ENCODE results near the gene GPR87. TPM values are rescaled to one million over a fixed set of nuclear protein-coding genes. Genes with fewer than 3 reads are reported as not detected.

The GPR87 gene
- polyA plus RNA-seq, 2 of the 4 experiments (the other 2 are of a cell fraction): 0.41 to 0.52 TPM

DNA sequence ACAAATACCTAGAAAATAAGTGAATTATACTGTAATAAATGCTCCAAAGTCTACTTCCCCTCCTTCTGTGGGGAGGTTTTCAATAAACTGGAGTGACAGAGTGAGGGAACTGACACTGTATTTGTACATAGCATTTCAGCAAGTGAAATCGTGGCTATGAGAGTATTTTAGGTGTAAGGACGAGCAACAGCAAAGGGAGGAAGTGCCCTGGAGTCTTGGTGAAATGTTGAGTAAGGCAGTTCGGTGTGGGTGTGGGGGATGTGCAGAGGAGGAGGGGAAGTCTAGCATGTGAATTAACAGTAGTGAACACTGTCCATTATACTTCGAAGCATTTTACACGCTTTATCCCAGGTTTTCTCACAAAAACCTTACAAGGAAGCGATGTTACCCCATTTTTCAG is 30.8 kb upstream of the GPR87 start:
- POLR2A ChIA-PET: no interaction called here
- Histone ChIP-seq H3K27ac (no peak overlapping the region), H3K4me3 (no peak overlapping the region), H3K4me1 (no peaks in the 10 kb centered on the region), H3K9me3 (no peaks in the 10 kb centered on the region), H3K4me2 (no peak overlapping the region)
- WGBS (ENCODE audit: missing lambda C conversion rate): 68% methylated on average over 6 of the region's 6 CpGs
- no peak for DNase-seq (ENCODE audit: low read depth in 1 of 2, low spot score in 1 of 2)
- TF ChIP-seq, protein P1, sequence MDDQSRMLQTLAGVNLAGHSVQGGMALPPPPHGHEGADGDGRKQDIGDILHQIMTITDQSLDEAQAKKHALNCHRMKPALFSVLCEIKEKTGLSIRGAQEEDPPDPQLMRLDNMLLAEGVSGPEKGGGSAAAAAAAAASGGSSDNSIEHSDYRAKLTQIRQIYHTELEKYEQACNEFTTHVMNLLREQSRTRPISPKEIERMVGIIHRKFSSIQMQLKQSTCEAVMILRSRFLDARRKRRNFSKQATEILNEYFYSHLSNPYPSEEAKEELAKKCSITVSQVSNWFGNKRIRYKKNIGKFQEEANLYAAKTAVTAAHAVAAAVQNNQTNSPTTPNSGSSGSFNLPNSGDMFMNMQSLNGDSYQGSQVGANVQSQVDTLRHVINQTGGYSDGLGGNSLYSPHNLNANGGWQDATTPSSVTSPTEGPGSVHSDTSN (IDR thresholded peaks at IDR 0.05): no peak
- no peak for TF ChIP-seq MAFK (IDR thresholded peaks at IDR 0.05; ENCODE audit: partially characterized antibody)
- no peak for TF ChIP-seq HOXA7 (CRISPR knock-in tag; IDR thresholded peaks at IDR 0.05)
- no peak for TF ChIP-seq ESRRA (IDR thresholded peaks at IDR 0.05; ENCODE audit: borderline replicate concordance, low read length)
- ATAC-seq: no peak
- no peak for FAIRE-seq
- CTCF ChIA-PET: no interaction called here

DNA sequence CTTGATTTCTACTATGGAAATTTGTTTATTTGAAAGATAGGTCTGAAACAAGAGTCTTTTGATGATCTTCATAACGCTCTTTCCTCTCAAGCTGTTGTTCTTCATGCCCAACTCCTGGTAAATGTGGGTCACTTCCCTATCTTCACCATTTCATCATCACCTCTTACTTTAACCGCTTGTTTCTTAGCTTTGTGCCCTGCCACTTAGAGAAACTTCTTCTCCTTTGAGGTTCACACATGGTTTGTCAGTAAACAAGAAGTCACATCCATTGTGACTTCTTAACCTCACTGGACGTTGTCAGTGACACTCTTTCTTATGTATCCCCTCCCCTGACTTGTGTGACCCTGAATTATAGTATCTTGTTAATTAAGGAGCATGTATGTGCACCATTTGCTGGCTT is 29.7 kb upstream of the GPR87 start:
- POLR2A ChIA-PET: no interaction called here
- no peaks in the 10 kb centered on the region for H3K9me3 ChIP-seq
- no peak overlapping the region; the same call in 2 of the 3 replicates for H3K4me2 ChIP-seq
- no peak overlapping the region for H3K4me3 ChIP-seq
- ATAC-seq (no peak), FAIRE-seq (no peak), DNase-seq (ENCODE audit: low read depth in 1 of 2, low spot score in 1 of 2) (no peak)
- no peak overlapping the region for H3K27ac ChIP-seq
- H3K4me1 ChIP-seq: no peaks in the 10 kb centered on the region
- CTCF ChIA-PET: interaction anchor here (0.5 to 1.5 kb wide), 5 partner anchors 9 to 851 kb away, joined by 3 to 6 read pairs (median 4); no protein-coding TSS in a partner anchor
- no peak for TF ChIP-seq JUNB (IDR thresholded peaks at IDR 0.05)
- WGBS (ENCODE audit: missing lambda C conversion rate): 64% methylated on average over 3 of the region's 3 CpGs

DNA sequence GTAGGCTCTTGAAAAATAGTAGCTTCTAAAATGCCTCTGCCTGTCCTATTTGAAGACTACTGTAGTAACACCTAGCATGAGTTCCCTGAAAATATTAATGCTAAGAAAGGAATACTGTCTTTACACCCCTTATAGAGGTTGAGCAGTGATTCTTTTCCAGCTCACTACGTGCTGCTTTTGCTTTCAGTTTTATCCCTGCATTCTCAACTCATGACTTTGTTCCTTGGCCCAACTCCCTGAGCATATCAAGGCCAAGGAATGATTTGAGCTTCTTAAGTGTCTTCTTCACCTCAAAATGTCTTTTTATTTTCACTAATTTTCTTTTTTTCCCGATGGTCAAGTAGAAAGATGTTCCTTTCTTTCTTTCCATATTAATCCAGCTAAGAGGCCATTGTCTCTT is 29.2 kb upstream of the GPR87 start:
- ATAC-seq (no peak), FAIRE-seq (no peak), DNase-seq (ENCODE audit: low read depth in 1 of 2, low spot score in 1 of 2) (no peak)
- ChIA-PET CTCF (interaction anchor here (0.5 to 1.5 kb wide), 5 partner anchors 9 to 851 kb away, joined by 3 to 6 read pairs (median 4); no protein-coding TSS in a partner anchor), POLR2A (no interaction called here)
- WGBS (ENCODE audit: missing lambda C conversion rate): 24% methylated on average over 2 of the region's 2 CpGs
- Histone ChIP-seq H3K4me1 (no peaks in the 10 kb centered on the region), H3K4me2 (peak overlapping the region; percentile 28), H3K4me3 (no peak overlapping the region), H3K27ac (no peak overlapping the region), H3K9me3 (no peaks in the 10 kb centered on the region)
- TF ChIP-seq BHLHE40 (IDR thresholded peaks at IDR 0.05; ENCODE audit: low read depth, low read length) (no peak), HDAC2 (IDR thresholded peaks at IDR 0.05) (no peak), CEBPB (IDR thresholded peaks at IDR 0.05) (no peak), ESRRA (IDR thresholded peaks at IDR 0.05; ENCODE audit: borderline replicate concordance, low read length) (no peak), NFE2L2 (conservative IDR thresholded peaks at IDR 0.05; ENCODE audit: low read length) (no peak), MAZ (IDR thresholded peaks at IDR 0.05; ENCODE audit: borderline replicate concordance, low read depth, low read length) (no peak), CBX2 (IDR thresholded peaks at IDR 0.05; ENCODE audit: borderline replicate concordance, low read depth) (no peak), FOSL2 (IDR thresholded peaks at IDR 0.05) (no peak), FOSL2 (CRISPR knock-in tag; IDR thresholded peaks at IDR 0.05) (no peak), POLR2A (IDR thresholded peaks at IDR 0.05; ENCODE audit: low read length) (no peak), HEYL (CRISPR knock-in tag; IDR thresholded peaks at IDR 0.05) (no peak), CHD2 (IDR thresholded peaks at IDR 0.05; ENCODE audit: low read length, partially characterized antibody) (no peak), JUNB (IDR thresholded peaks at IDR 0.05) (no peak), HOXB5 (CRISPR knock-in tag; IDR thresholded peaks at IDR 0.05) (no peak), RCOR1 (IDR thresholded peaks at IDR 0.05; ENCODE audit: low read depth, low read length) (no peak)
- TF ChIP-seq, protein P2, sequence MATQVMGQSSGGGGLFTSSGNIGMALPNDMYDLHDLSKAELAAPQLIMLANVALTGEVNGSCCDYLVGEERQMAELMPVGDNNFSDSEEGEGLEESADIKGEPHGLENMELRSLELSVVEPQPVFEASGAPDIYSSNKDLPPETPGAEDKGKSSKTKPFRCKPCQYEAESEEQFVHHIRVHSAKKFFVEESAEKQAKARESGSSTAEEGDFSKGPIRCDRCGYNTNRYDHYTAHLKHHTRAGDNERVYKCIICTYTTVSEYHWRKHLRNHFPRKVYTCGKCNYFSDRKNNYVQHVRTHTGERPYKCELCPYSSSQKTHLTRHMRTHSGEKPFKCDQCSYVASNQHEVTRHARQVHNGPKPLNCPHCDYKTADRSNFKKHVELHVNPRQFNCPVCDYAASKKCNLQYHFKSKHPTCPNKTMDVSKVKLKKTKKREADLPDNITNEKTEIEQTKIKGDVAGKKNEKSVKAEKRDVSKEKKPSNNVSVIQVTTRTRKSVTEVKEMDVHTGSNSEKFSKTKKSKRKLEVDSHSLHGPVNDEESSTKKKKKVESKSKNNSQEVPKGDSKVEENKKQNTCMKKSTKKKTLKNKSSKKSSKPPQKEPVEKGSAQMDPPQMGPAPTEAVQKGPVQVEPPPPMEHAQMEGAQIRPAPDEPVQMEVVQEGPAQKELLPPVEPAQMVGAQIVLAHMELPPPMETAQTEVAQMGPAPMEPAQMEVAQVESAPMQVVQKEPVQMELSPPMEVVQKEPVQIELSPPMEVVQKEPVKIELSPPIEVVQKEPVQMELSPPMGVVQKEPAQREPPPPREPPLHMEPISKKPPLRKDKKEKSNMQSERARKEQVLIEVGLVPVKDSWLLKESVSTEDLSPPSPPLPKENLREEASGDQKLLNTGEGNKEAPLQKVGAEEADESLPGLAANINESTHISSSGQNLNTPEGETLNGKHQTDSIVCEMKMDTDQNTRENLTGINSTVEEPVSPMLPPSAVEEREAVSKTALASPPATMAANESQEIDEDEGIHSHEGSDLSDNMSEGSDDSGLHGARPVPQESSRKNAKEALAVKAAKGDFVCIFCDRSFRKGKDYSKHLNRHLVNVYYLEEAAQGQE (IDR thresholded peaks at IDR 0.05): no peak
- TF ChIP-seq, protein P3, sequence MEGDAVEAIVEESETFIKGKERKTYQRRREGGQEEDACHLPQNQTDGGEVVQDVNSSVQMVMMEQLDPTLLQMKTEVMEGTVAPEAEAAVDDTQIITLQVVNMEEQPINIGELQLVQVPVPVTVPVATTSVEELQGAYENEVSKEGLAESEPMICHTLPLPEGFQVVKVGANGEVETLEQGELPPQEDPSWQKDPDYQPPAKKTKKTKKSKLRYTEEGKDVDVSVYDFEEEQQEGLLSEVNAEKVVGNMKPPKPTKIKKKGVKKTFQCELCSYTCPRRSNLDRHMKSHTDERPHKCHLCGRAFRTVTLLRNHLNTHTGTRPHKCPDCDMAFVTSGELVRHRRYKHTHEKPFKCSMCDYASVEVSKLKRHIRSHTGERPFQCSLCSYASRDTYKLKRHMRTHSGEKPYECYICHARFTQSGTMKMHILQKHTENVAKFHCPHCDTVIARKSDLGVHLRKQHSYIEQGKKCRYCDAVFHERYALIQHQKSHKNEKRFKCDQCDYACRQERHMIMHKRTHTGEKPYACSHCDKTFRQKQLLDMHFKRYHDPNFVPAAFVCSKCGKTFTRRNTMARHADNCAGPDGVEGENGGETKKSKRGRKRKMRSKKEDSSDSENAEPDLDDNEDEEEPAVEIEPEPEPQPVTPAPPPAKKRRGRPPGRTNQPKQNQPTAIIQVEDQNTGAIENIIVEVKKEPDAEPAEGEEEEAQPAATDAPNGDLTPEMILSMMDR (IDR thresholded peaks at IDR 0.05): no peak
- TF ChIP-seq, protein P4, sequence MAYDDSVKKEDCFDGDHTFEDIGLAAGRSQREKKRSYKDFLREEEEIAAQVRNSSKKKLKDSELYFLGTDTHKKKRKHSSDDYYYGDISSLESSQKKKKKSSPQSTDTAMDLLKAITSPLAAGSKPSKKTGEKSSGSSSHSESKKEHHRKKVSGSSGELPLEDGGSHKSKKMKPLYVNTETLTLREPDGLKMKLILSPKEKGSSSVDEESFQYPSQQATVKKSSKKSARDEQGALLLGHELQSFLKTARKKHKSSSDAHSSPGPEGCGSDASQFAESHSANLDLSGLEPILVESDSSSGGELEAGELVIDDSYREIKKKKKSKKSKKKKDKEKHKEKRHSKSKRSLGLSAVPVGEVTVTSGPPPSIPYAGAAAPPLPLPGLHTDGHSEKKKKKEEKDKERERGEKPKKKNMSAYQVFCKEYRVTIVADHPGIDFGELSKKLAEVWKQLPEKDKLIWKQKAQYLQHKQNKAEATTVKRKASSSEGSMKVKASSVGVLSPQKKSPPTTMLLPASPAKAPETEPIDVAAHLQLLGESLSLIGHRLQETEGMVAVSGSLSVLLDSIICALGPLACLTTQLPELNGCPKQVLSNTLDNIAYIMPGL (CRISPR knock-in tag; IDR thresholded peaks at IDR 0.05; ENCODE audit: borderline replicate concordance): no peak
- TF ChIP-seq, protein P5, sequence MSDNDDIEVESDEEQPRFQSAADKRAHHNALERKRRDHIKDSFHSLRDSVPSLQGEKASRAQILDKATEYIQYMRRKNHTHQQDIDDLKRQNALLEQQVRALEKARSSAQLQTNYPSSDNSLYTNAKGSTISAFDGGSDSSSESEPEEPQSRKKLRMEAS (IDR thresholded peaks at IDR 0.05): no peak
